Caco-2 (cell line): Measurements from ENCODE around the gene TEX9. TPM values are rescaled to one million over a fixed set of nuclear protein-coding genes. Genes with fewer than 3 reads are reported as not detected.

Experiments used
- BruUV-seq: library from RNA; stranded (reverse); fragments of 400-500 nt; replicated peaks from 2 replicates; lab custom pipeline; 2021; lab: Mats Ljungman, UMichigan
- CTCF ChIA-PET: fragments of 300-600 bp; sonication (Branson Sonifier 250); formaldehyde crosslinking; loops from one replicate; lab custom pipeline; 2022; ENCODE audit warnings: antibody characterized with exemption; lab: Charles Lee
- POLR2A ChIA-PET: fragments of 300-600 bp; sonication (Branson Sonifier 250); formaldehyde crosslinking; loops from one replicate; lab custom pipeline; 2022; ENCODE audit warnings: antibody characterized with exemption; lab: Charles Lee
- DNase-seq, 2 experiments: peaks; one replicate each; pipeline versions ENCODE4 v3.0.0 to v3.0.0-alpha.2; 2020 to 2022
- H3K27me3 ChIP-seq: replicated peaks from 2 replicates; pipeline ENCODE4 v1.6.0; 2011; ENCODE audit warnings: low read length; ENCODE audit not compliant: control insufficient read depth, insufficient read depth
- H3K36me3 ChIP-seq: 2 replicates; pipeline ENCODE4 v1.5.1; 2011; ENCODE audit warnings: low read length; ENCODE audit not compliant: control insufficient read depth, insufficient read depth
- H3K4me1 ChIP-seq: fragments of 250-450 bp; sonication (Bioruptor Pico); 2 replicates; pipeline ENCODE4 v1.5.1; 2020; ENCODE audit warnings: mild to moderate bottlenecking
- H3K4me3 ChIP-seq: 2 replicates; pipeline ENCODE4 v1.5.1; 2011; ENCODE audit warnings: low read depth, mild to moderate bottlenecking, control low read depth, low read length
- H3K9me3 ChIP-seq: fragments of 250-450 bp; sonication (Bioruptor Pico); 2 replicates; pipeline ENCODE4 v1.5.1; 2020; ENCODE audit warnings: mild to moderate bottlenecking, moderate library complexity
- H3K27ac Mint-ChIP-seq: one replicate; pipeline ENCODE4 v1.8.0; 2022; ENCODE audit warnings: mixed read lengths; ENCODE audit not compliant: unreplicated experiment
- H3K27me3 Mint-ChIP-seq: one replicate; pipeline ENCODE4 v1.8.0; 2022; ENCODE audit warnings: mixed read lengths; ENCODE audit not compliant: insufficient read depth, unreplicated experiment
- H3K36me3 Mint-ChIP-seq: one replicate; pipeline ENCODE4 v1.8.0; 2022; ENCODE audit warnings: mild to moderate bottlenecking, mixed read lengths; ENCODE audit not compliant: insufficient read depth, unreplicated experiment
- H3K4me1 Mint-ChIP-seq: one replicate; pipeline ENCODE4 v1.8.0; 2022; ENCODE audit warnings: low read depth, mixed read lengths; ENCODE audit not compliant: unreplicated experiment
- H3K4me3 Mint-ChIP-seq: one replicate; pipeline ENCODE4 v1.8.0; 2022; ENCODE audit warnings: mild to moderate bottlenecking, moderate library complexity, mixed read lengths; ENCODE audit not compliant: unreplicated experiment
- H3K9me3 Mint-ChIP-seq: one replicate; pipeline ENCODE4 v1.8.0; 2022; ENCODE audit warnings: mixed read lengths; ENCODE audit not compliant: unreplicated experiment
- CTCF ChIP-seq, 2 experiments: fragments of 200-600 bp in 1 of 2; IDR thresholded peaks; 1 replicate in 1 of 2; 2 replicates in 1 of 2; pipeline versions ENCODE4 v1.5.1 to v1.8.0; 2011 to 2022; ENCODE audit warnings: antibody characterized with exemption in 1 of 2, control low read depth in 1 of 2, inconsistent platforms in 1 of 2, low read depth in 1 of 2, low read length in 1 of 2, mild to moderate bottlenecking in 1 of 2, moderate library complexity in 1 of 2; ENCODE audit not compliant: insufficient read depth in 1 of 2, severe bottlenecking in 1 of 2, unreplicated experiment in 1 of 2
- intact Hi-C: fragments of 100-400 bp; cut with micrococcal nuclease; formaldehyde crosslinking; loops from one replicate; pipeline ENCODE4 v1.10.0; 2022; ENCODE audit not compliant: unreplicated experiment
- total RNA-seq: library from RNA; stranded (reverse); gene quantifications from 2 replicates; pipeline ENCODE4 v1.2.3, GENCODE V29; 2022

The TEX9 gene
- total RNA-seq, 1 experiment from 2014 or later = 1.9 TPM

DNA sequence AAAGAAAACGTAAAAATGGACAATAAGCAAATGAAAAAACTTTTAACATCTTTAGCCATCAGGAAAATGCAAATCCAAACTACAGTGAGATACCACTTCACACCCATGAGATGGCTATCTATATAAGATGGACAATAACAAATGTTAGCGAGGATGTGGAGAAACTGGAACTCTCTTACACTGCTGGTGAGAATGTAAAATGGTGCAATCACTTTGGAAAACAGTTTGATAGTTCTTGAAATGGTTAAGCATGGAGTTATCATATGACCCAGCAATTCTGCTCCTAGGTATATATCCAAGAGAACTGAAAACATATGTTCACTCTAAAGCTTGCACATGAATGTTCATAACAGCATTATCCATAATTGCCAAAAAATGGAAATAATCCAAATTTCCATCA, 21.3 kb upstream of the TEX9 start:
- POLR2A ChIA-PET = no interaction called here
- Histone ChIP-seq H3K4me1 (no peaks in the 10 kb centered on the region), H3K9me3 (no peaks in the 10 kb centered on the region), H3K4me3 (no peak overlapping the region), H3K27me3 (no peaks in the 10 kb centered on the region), H3K36me3 (no peaks in the 10 kb centered on the region)
- H3K27me3 Mint-ChIP-seq = peaks cover 10% of the 10 kb centered on the region
- H3K36me3 Mint-ChIP-seq = no peaks in the 10 kb centered on the region
- no peak overlapping the region for H3K4me3 Mint-ChIP-seq
- CTCF ChIA-PET = no interaction called here
- no peak overlapping the region for H3K27ac Mint-ChIP-seq
- no peak for DNase-seq
- intact Hi-C loops = no loop called here
- H3K9me3 Mint-ChIP-seq = no peaks in the 10 kb centered on the region
- no peaks in the 10 kb centered on the region for H3K4me1 Mint-ChIP-seq
- TF ChIP-seq CTCF (IDR thresholded peaks at IDR 0.05; ENCODE audit: insufficient read depth in 1 of 2, low read depth in 1 of 2, low read length in 1 of 2, severe bottlenecking in 1 of 2, unreplicated experiment in 1 of 2) = no peak
- no TSS peak for BruUV-seq

DNA sequence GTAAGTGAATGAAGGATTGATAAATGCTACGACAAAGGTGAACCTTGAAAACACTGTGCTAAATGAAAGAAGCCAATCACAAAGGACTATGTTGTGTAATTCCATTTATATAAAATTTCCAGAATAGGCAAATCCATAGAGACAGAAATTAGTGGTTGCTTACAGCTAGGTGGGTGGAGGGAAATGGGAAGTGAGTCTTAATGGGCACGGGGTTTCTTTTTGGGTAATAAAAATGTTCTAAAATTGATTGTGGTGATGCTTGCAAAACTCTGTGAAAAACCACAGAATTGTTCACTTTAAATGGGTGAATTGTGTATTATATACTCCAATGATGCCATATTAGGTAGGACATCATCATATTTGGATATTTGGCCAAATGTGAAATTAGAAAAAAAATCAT, 20.9 kb upstream of the TEX9 start:
- H3K27me3 Mint-ChIP-seq = peaks cover 10% of the 10 kb centered on the region
- Histone ChIP-seq H3K36me3 (no peaks in the 10 kb centered on the region), H3K4me3 (no peak overlapping the region), H3K9me3 (no peaks in the 10 kb centered on the region), H3K4me1 (no peaks in the 10 kb centered on the region), H3K27me3 (no peaks in the 10 kb centered on the region)
- no peak overlapping the region for H3K4me3 Mint-ChIP-seq
- no peaks in the 10 kb centered on the region for H3K36me3 Mint-ChIP-seq
- ChIA-PET POLR2A (no interaction called here), CTCF (no interaction called here)
- no peak overlapping the region for H3K27ac Mint-ChIP-seq
- intact Hi-C loops = no loop called here
- no TSS peak for BruUV-seq
- H3K9me3 Mint-ChIP-seq = no peaks in the 10 kb centered on the region
- TF ChIP-seq CTCF (IDR thresholded peaks at IDR 0.05; ENCODE audit: insufficient read depth in 1 of 2, low read depth in 1 of 2, low read length in 1 of 2, severe bottlenecking in 1 of 2, unreplicated experiment in 1 of 2) = no peak
- no peak for DNase-seq
- H3K4me1 Mint-ChIP-seq = no peaks in the 10 kb centered on the region

DNA sequence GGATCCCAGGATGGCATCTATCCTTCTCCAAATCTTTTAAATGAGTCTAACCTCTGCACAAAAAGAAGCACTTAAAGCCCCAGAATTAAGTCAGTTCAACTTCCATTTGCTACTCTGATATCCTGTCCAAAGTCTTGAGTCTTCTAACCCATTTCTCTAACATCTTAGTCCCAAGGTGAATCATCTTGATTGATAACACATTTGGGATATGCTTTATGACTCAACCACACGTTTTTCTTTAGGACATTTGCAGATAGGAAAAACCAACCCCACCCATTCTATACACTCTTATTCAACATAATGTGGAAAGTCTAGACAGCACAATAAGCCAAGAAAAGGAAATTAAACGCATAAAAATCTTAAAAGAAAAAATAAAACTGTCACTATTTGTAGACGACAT, 18.8 kb upstream of the TEX9 start:
- BruUV-seq = no TSS peak
- no peak for DNase-seq
- Mint-ChIP-seq H3K4me3 (no peak overlapping the region), H3K36me3 (no peaks in the 10 kb centered on the region), H3K4me1 (no peaks in the 10 kb centered on the region), H3K9me3 (no peaks in the 10 kb centered on the region), H3K27me3 (peaks cover 6% of the 10 kb centered on the region), H3K27ac (no peak overlapping the region)
- POLR2A ChIA-PET = no interaction called here
- CTCF ChIA-PET = no interaction called here
- H3K27me3 ChIP-seq = no peaks in the 10 kb centered on the region
- H3K4me1 ChIP-seq = no peaks in the 10 kb centered on the region
- no peaks in the 10 kb centered on the region for H3K9me3 ChIP-seq
- H3K4me3 ChIP-seq = no peak overlapping the region
- TF ChIP-seq CTCF (IDR thresholded peaks at IDR 0.05; ENCODE audit: insufficient read depth in 1 of 2, low read depth in 1 of 2, low read length in 1 of 2, severe bottlenecking in 1 of 2, unreplicated experiment in 1 of 2) = no peak
- intact Hi-C loops = no loop called here
- no peaks in the 10 kb centered on the region for H3K36me3 ChIP-seq
